Heart left ventricle (tissue), 13 donors: Measurements from ENCODE around the gene EEIG1.

Experiments used
- CTCF ChIP-seq, 12 donors: fragments of 200-600 bp; sonication (generic) in 4 of 12; IDR thresholded peaks; one replicate each; pipeline versions ENCODE4 v1.5.0 to v1.8.0; 2018 to 2022; ENCODE audit warnings: antibody characterized with exemption in 12 of 12, mild to moderate bottlenecking in 5 of 12
- POLR2A ChIP-seq, 2 donors: fragments of 450-650 bp; IDR thresholded peaks; one replicate each; pipeline ENCODE4 v1.6.1; 2017; ENCODE audit warnings: antibody characterized with exemption in 2 of 2, mild to moderate bottlenecking in 2 of 2, moderate library complexity in 2 of 2
- donor health status: ischemic (EF 13 %, LVEDD 7.1; RV severe dilation, severe dysfunction).
- donor health status: DM: no; HTN: yes; CAD: no.
- donor health status: DM: no; HTN: no; CAD: no.
- donor health status: ischemic (EF 25% LVEDD 6.9; RV normal size, moderate dysfunction).
- donor health status: ischemic (EF 25% LVEDD 5.7; RV mildly dilated, moderate dysfunction).
- donor health status: ischemic (EF 35%, LVEDD 5.7; RV mildly dilated, moderate dysfunction).
- donor health status: nonischemic (EF 11% LVEDD 7.7; RV severe dilation, severe dysfunction).
- donor health status: DM: yes; HTN: yes; CAD: no.
- donor health status: PGD.
- donor health status: ischemic (EF 29% LVEDD 5.4; RV normal size, mild dysfunction).
- donor health status: nonischemic (EF 23%, LVEDD 6.1; RV moderate dilation, normal function).

- TF ChIP-seq CTCF (IDR thresholded peaks at IDR 0.05) (no peak), POLR2A (IDR thresholded peaks at IDR 0.05) (no peak)
Measured at GRCh38 chr9:127961613-127962155, 19.1 kb downstream of the EEIG1 start.
